GM18867 (cell line): ENCODE data around the gene OR2F2.

Experiments
- ATAC-seq: cut with Tn5 transposase; IDR thresholded peaks from one replicate; pipeline ENCODE4 v1.9.1; 2021; ENCODE audit warnings: mild to moderate bottlenecking, moderate library complexity; ENCODE audit not compliant: unreplicated experiment

The OR2F2 gene

GRCh38 chr7:143975617-143976016 lies 40.6 kb downstream of the OR2F2 start:
- no peak for ATAC-seq

GRCh38 chr7:143978585-143978984 lies 43.6 kb downstream of the OR2F2 start:
- no peak for ATAC-seq

GRCh38 chr7:143979359-143979758 lies 44.3 kb downstream of the OR2F2 start:
- ATAC-seq: no peak

- ATAC-seq: no peak
Measured at GRCh38 chr7:143979998-143980397, 45.0 kb downstream of the OR2F2 start.

GRCh38 chr7:143980746-143981510 lies 45.9 kb downstream of the OR2F2 start:
- ATAC-seq: no peak

GRCh38 chr7:143983960-143984359 lies 48.9 kb downstream of the OR2F2 start:
- no peak for ATAC-seq
